GM18861 (cell line): ENCODE results near the gene SNF8.

Experiments used
- ATAC-seq: cut with Tn5 transposase; IDR thresholded peaks from one replicate; pipeline ENCODE4 v1.9.1; 2021; ENCODE audit not compliant: unreplicated experiment

The SNF8 gene

GRCh38 chr17:48893646-48894508 lies 50.8 kb downstream of the SNF8 start:
- ATAC-seq, result no peak

GRCh38 chr17:48892940-48893645 lies 51.5 kb downstream of the SNF8 start:
- no peak for ATAC-seq

- ATAC-seq, result no peak
These were observed 54.6 kb downstream of the SNF8 start for GRCh38 chr17:48890086-48890485.

GRCh38 chr17:48883171-48883570 lies 61.5 kb downstream of the SNF8 start:
- ATAC-seq, result no peak

GRCh38 chr17:48882272-48882671 lies 62.4 kb downstream of the SNF8 start:
- no peak for ATAC-seq
